Suprapubic skin (tissue), 4 donors: ENCODE results near the gene KBTBD3. TPM values are rescaled to one million over a fixed set of nuclear protein-coding genes. Genes with fewer than 3 reads are reported as not detected.
"Not testable (repeated sequence)": the region's sequence is repeated elsewhere in the genome, so short reads cannot be mapped to it uniquely, and the experiment has no call there.

Experiments
- DNase-seq, 2 donors: peaks; one replicate each; pipeline ENCODE4 v3.0.0-alpha.2; 2019; ENCODE audit warnings: low spot score in 2 of 2
- H3K27ac ChIP-seq: fragments of 200-600 bp; sonication (generic); one replicate; pipeline ENCODE4 v1.5.1; 2019
- H3K27me3 ChIP-seq: fragments of 200-600 bp; sonication (generic); one replicate; pipeline ENCODE4 v1.5.1; 2019
- H3K36me3 ChIP-seq: fragments of 200-600 bp; sonication (generic); one replicate; pipeline ENCODE4 v1.5.1; 2019
- H3K4me1 ChIP-seq: fragments of 200-600 bp; sonication (generic); one replicate; pipeline ENCODE4 v1.5.1; 2019
- H3K4me3 ChIP-seq: fragments of 200-600 bp; sonication (generic); one replicate; pipeline ENCODE4 v1.5.1; 2019; ENCODE audit warnings: mild to moderate bottlenecking
- H3K9me3 ChIP-seq: fragments of 200-600 bp; sonication (generic); one replicate; pipeline ENCODE4 v1.5.1; 2019
- CTCF ChIP-seq, 2 donors: fragments of 200-600 bp in 1 of 2; fragments of 450-650 bp in 1 of 2; sonication (generic) in 1 of 2; IDR thresholded peaks; one replicate each; pipeline ENCODE4 v1.5.1; 2016 to 2019; ENCODE audit warnings: antibody characterized with exemption in 2 of 2, mild to moderate bottlenecking in 1 of 2, moderate library complexity in 1 of 2
- EP300 ChIP-seq: sonication (generic); formaldehyde crosslinking; IDR thresholded peaks from one replicate; pipeline ENCODE4 v1.6.1; 2017; ENCODE audit warnings: antibody characterized with exemption
- POLR2A ChIP-seq, 2 donors: fragments of 450-650 bp; IDR thresholded peaks; one replicate each; pipeline ENCODE4 v1.6.1; 2017; ENCODE audit warnings: antibody characterized with exemption in 2 of 2, mild to moderate bottlenecking in 2 of 2, moderate library complexity in 2 of 2
- POLR2AphosphoS5 ChIP-seq, 3 donors: sonication (generic); formaldehyde crosslinking; IDR thresholded peaks; one replicate each; pipeline ENCODE4 v1.6.1; 2017; ENCODE audit warnings: antibody characterized with exemption in 3 of 3
- WGBS: methylation state at CpG from one replicate; pipeline ENCODE4 v1.1.5; 2018; 5-methylcytosine and 5-hydroxymethylcytosine counted together
- total RNA-seq, 4 donors: library from RNA; depleted of rRNA; stranded (reverse); fragments of >200 nt; gene quantifications; one replicate each; pipeline ENCODE4 v1.1.0, GENCODE V29; 2016

Gene KBTBD3
- total RNA-seq, 4 donors from 2014 or later, result 2.9 to 15.3 (median 3.8) TPM

GRCh38 chr11:106011481-106011880 is 65.7 kb downstream of the KBTBD3 start:
- TF ChIP-seq POLR2AphosphoS5 (IDR thresholded peaks at IDR 0.05) (no peak), EP300 (no peak), POLR2A (IDR thresholded peaks at IDR 0.05) (no peak), CTCF (IDR thresholded peaks at IDR 0.05) (no peak)
- whole genome bisulfite sequencing, result 86% methylated on average over 2 of the region's 2 CpGs
- DNase-seq, result no peak
- Histone ChIP-seq H3K9me3 (no peaks in the 10 kb centered on the region), H3K27ac (no peak overlapping the region), H3K36me3 (peaks cover 44% of the 10 kb centered on the region), H3K4me3 (no peak overlapping the region), H3K4me1 (peaks cover under 1% of the 10 kb centered on the region), H3K27me3 (no peaks in the 10 kb centered on the region)

- DNase-seq, H3K27ac ChIP-seq, H3K4me3 ChIP-seq, H3K27me3 ChIP-seq, H3K9me3 ChIP-seq, H3K4me1 ChIP-seq: not testable (repeated sequence)
- 95% methylated on average over 4 of the region's 4 CpGs for WGBS
- peaks cover 26% of the 10 kb centered on the region for H3K36me3 ChIP-seq
Measured at GRCh38 chr11:106003094-106003493, 74.1 kb downstream of the KBTBD3 start.

- 96% methylated on average over 4 of the region's 4 CpGs for WGBS
- Histone ChIP-seq H3K27me3 (no peaks in the 10 kb centered on the region), H3K36me3 (peaks cover 13% of the 10 kb centered on the region), H3K4me1 (no peaks in the 10 kb centered on the region), H3K27ac (no peak overlapping the region), H3K4me3 (no peak overlapping the region), H3K9me3 (peaks cover 8% of the 10 kb centered on the region)
- DNase-seq, result no peak
- no peak for TF ChIP-seq POLR2AphosphoS5 (IDR thresholded peaks at IDR 0.05)
- no peak for TF ChIP-seq POLR2A (IDR thresholded peaks at IDR 0.05)
- TF ChIP-seq EP300, result no peak
- no peak for TF ChIP-seq CTCF (IDR thresholded peaks at IDR 0.05)
Measured at GRCh38 chr11:106001304-106002012, 75.7 kb downstream of the KBTBD3 start.

Other genes starting within 250 kb of the KBTBD3 start
- 10 to 100 TPM in 2 of 4 donors, 1 to 10 TPM in 2; 5.2 to 28.3 (median 9.8) TPM for gene MSANTD4, start 55.1 kb downstream of the KBTBD3 start, total RNA-seq
- gene AASDHPPT, start 315 bp upstream of the KBTBD3 start, total RNA-seq, result 10 to 100 TPM; 33.7 to 45.6 (median 44.6) TPM